GM21786 (cell line): ENCODE measurements around the gene NUP85.
A peak's percentile ranks its signal among the peaks of the same experiment; 100 is the strongest.
"Not testable (repeated sequence)": the region's sequence is repeated elsewhere in the genome, so short reads cannot be mapped to it uniquely, and the experiment has no call there.

Experiments used
- ATAC-seq: cut with Tn5 transposase; IDR thresholded peaks from one replicate; pipeline ENCODE4 v1.9.1; 2021; ENCODE audit not compliant: unreplicated experiment

NUP85 gene

GRCh38 chr17:75240394-75241142, 35.1 kb downstream of the NUP85 start:
- ATAC-seq, result no peak

- ATAC-seq, result no peak
Observed at GRCh38 chr17:75241143-75241430, 35.6 kb downstream of the NUP85 start.

- no peak for ATAC-seq
Observed at GRCh38 chr17:75241502-75241901, 36.0 kb downstream of the NUP85 start.

DNA sequence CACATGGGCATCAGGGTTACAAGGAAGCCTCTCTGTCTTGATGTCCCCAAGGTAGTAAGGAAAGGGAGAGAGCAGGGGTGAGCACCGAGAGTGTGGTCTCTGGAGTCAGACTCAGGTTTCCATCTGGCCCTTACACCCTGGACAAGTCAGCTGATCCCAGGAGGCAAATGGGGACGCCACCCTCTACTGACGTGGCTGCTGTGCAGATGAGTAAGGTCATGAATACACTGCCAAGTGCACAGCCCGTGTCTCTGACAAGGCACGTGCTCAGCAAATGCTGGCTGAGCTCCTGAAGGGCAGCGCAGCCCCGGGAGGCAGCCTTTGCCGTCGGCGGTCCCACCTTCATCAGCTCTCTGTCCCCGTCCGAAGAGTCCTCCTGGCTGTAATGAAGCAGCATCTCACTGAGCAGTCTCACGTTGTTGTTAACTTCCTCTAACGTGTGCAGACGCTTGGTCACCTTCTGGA, 36.5 kb downstream of the NUP85 start:
- ATAC-seq, result no peak

DNA sequence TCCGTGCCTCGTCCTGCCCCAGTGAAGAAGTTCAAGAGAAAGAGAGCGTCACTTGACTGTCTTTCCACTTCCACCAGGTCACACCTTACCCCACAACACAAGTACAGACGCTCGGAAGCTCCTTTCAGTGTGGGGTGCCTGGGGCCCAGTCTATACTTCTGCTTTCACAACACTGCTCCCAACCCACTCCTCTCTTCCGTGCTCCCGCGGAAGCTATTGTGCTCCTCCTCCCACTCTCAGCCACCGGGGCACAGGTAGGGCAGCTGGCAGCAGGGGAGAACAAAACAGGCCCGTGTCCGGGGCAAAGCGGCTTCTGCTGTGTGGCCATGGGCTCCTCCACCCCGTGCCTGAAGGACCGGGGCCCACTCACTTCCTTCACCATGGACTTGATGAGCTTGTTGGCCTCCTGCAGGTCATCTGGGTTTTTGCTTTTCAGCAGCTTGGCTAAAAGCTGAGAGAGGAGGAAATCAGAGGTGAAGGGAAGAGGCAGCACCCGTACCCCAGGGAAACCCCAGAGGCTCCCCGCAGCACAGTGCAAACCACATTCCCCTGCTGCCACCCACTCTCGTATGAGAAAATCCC, 37.1 kb downstream of the NUP85 start:
- ATAC-seq, result no peak

GRCh38 chr17:75244133-75244866, 38.8 kb downstream of the NUP85 start:
- no peak for ATAC-seq

DNA sequence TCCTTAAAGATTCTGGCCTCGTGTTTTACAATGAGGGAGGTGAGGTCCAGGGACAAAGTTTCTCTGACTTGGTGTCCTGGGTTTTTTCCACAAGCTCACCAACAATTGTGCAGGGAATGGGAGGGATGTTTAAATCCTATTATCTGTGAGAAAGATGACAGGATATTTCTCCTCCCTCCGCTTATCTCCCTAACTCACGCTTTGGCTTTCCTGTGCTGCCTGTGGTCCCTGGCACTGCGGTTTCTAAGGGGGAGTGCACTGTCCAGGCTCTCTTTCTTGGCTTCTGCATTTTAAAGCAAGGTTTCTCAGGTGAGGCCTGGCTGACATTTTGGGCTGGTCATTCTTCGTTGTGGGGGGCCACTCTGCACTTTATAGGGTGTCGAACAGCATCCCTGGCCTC, 39.5 kb downstream of the NUP85 start:
- no peak for ATAC-seq

GRCh38 chr17:75246404-75246803, 40.9 kb downstream of the NUP85 start:
- ATAC-seq, result no peak

- no peak for ATAC-seq
Observed at GRCh38 chr17:75249564-75249963, 44.1 kb downstream of the NUP85 start.

DNA sequence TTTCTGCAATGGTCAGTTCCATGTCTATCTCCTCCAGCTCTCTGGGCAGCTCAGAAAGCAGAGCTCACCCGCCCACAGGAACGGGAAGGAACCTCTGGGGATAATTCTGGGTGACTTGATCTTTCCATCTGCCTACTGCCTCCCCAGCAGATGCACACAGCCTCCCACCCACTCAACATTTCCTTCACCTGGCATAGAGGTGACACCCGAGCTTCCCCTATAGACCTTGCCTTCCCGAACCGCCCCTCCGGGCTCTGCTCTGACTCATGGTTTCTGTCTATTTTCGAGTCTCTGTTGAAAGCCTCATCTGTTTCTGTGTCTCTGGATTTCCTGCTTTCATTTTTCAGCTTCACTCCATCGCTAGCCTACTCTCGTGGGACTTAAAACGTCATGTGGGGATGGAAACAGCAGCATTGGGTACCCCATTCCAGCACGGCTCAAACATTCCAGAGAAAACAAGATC, 44.6 kb downstream of the NUP85 start:
- ATAC-seq, result peak; percentile 92

GRCh38 chr17:75252039-75252816, 46.7 kb downstream of the NUP85 start:
- ATAC-seq, result no peak

GRCh38 chr17:75255954-75256698, 50.6 kb downstream of the NUP85 start:
- ATAC-seq, result not testable (repeated sequence)

DNA sequence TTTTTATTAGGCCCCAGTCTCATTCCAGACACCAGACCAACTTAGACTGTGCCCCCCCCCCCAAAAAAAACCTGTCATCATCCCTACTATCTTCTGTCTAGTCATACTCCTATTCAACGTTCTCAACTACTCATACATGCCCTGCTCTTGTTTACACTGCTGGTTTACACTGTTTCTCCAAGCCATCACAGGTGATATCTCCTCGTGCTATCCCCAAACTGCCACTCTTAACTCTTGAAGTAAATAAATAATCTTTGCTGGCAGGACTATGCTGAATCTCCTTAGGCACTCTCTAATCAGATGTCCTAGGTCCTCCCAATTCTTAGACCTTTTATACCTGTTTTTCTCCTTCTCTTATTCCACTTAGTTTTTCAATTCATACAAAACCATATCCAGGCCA, 51.7 kb downstream of the NUP85 start:
- not testable (repeated sequence) for ATAC-seq

GRCh38 chr17:75260641-75261335, 55.3 kb downstream of the NUP85 start:
- ATAC-seq, result no peak

DNA sequence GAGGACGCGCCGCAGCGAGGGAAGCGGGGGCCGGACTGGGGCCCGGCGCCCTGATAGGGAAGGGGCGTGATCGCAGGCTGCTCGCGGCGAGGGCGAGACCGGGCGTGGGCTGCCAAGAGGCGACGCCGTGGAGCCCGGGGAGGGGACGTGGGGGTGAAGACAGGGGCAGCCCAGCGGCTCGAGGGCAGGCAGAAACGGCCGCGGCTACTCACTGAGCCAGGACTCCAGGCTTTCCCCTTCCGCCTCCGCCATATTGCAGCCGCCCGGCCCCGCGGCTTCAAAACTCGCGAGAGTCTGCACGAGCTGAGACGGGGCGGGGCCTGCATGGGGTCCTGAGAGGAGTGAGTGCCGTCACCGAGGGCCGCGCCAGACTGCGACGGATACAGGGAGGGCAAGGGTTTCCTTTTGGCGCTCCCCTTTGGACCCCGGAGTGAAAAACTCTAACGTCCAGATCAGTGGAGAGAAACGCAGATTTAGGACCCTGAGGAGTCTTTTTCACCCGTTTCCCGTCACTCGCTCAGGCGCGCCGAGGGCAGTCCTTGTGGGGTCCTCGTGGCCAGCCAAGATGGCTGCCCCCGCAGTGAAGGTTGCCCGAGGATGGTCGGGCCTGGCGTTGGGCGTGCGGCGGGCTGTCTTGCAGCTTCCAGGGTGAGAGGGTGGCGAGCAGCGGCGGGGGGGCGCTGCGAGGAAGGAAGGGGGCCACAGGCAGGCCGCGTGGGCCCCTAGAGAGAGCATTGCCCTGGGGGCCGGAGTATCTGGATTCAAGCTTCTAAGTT, 56.0 kb downstream of the NUP85 start, which contains the start of the genes GGA3 and MRPS7:
GGA3 (minus strand) TSS at position 271 of the 776 bp plus-strand sequence; CDS start at position 252, 19 bp downstream.
MRPS7 (plus strand) TSS at position 544 of the 776 bp plus-strand sequence; CDS start at position 566, 22 bp downstream.
- peak; percentile 81 for ATAC-seq

GRCh38 chr17:75262112-75262606, 56.7 kb downstream of the NUP85 start:
- no peak for ATAC-seq

DNA sequence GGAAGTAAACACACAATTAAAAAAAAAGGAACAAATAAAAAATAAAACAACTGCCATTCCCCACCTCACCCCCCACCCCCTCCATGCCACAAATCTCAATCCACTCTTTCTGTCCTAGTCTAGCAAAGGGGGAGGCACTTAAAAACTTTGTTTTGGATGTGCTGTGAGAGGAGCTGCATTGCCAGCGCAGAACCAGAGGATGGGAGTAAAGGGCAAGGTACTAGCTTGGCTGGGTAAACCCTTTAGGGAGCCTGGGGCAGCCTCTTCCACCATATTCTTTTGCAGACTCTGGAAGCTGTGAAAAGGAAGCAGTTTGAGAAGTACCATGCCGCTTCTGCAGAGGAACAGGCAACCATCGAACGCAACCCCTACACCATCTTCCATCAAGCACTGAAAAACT, 57.6 kb downstream of the NUP85 start:
- ATAC-seq, result no peak

- ATAC-seq, result no peak
Observed at GRCh38 chr17:75265614-75266315, 60.3 kb downstream of the NUP85 start.
